ENCODE data around the gene SMCO3.

Gene SMCO3

DNA sequence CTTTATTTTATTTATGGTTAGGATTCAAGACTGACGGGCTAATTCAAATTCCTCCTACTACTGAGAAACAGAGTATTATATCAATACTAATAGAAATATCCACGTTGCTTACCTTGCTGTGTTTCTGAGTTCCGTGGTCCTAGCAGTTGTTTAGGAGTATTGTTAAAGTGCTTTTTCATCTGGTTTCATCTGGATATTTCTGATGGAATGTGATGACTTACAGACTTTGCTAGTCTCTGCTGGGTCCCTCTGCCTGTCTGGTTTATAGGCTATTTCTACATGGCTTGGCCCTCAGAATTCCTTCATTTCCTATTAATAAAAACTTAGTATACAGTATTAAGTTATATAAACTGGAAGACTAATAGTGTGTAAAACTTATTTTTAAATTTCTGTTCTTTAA, at the start of gene SMCO3:
SMCO3 (minus strand) TSS at position 169 of the 400 bp plus-strand sequence. CDS start 7,502 bp downstream, outside the sequence.
- DNase-seq (ENCODE audit: low read depth, low spot score): no peak

DNA sequence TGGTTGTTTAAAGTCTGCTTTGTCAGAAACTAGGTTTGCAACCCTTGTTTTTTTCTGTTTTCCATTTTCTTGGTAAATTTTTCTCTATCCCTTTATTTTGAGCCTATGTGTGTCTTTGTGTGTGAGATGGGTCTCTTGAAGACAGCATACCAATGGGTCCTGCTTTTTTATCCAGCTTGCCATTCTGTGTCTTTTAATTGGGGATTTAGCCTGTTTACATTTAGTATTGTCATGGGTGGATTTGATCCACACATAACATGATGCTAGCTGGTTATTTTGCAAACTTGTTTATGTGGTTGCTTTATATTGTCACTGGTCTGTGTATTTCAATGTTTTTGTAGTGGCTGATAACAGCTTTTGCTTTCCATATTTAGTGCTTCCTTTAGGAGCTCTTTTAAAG, 46.5 kb upstream of the SMCO3 start:
- DNase-seq (ENCODE audit: low read depth, low spot score): no peak

DNA sequence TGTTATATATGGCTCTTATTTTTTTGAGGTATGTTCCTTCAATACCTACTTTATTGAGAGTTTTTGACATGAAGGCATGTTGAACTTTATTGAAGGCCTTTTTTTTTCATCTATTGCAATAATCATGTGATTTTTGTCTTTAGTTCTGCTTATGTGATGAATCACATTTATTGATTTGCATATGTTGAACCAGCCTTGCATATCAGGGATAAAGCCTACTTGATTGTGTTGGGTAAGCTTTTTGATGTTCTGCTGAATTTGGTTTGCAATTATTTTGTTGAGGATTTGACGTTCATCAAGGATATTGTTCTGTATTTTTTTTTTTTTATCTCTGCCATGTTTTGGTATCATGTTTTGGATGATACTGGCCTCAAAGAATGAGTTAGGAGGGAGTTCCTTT, 44.5 kb upstream of the SMCO3 start:
- no peak for DNase-seq (ENCODE audit: low read depth, low spot score)

DNA sequence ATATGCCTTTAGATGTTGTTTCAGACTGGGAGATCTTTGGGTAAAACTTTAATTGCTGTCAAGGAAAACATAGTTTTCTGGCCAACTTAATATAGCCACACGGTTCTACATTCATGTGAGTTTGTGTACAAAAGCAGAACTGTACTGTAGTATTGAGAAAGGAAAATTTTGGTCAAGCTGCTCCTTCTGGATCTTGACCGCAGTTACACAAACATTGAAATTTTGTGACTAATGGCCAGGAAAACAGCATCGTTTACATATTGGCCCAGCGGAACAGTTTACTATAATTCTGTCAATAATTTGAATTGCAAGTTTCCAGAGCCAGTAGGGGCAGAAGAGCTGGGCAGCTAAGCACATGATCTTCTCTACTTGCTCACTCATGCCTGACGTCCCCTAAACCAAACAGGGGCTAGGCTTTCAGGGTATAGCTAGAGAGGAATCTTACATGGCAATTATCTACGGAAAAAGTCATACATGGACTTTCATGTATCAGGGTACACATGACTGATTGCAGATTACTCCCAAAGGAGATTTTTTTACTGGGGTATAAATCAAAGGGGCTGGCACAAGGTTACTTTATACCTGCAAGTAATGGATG, 40.7 kb upstream of the SMCO3 start:
- DNase-seq (ENCODE audit: low read depth, low spot score): no peak

DNA sequence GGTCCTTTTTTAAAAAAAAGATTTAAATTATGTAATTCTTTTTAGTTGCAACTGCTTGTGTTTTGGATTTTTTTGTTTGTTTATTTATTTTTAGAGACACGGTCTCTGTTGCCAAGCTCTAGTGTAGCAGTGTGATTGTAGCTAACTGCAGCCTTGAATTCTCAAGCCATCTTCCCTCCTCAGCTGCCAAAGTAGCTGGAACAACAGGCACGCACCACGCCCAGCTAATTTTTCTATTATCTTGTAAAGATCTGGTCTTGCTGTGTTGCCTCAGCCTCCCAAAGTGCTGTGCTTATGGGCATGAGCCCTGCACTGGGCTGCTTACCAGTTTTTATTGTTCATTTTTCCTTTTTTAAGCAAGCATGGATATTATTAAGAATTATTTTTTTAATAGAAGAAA, 40.0 kb upstream of the SMCO3 start:
- DNase-seq (ENCODE audit: low read depth, low spot score): no peak

DNA sequence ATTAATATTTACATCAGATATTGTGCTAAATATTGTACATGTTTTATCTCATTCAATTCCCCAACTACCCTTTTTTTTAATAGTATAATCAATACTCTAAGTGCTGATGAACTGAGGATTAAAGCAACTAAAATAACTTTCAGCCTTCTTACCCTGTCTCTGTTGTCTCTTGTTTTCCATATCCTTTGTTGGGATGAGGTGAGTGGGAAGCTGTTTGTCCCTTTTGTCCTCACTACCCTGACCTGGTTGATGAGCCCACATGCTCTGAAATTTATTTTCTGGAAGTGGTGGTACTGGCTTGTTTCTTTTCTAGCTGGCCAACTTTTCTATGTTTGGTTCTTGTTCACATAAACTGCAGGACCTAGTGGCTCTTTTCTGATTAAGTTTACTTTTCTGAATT, 38.9 kb upstream of the SMCO3 start:
- DNase-seq (ENCODE audit: low read depth, low spot score): no peak

DNA sequence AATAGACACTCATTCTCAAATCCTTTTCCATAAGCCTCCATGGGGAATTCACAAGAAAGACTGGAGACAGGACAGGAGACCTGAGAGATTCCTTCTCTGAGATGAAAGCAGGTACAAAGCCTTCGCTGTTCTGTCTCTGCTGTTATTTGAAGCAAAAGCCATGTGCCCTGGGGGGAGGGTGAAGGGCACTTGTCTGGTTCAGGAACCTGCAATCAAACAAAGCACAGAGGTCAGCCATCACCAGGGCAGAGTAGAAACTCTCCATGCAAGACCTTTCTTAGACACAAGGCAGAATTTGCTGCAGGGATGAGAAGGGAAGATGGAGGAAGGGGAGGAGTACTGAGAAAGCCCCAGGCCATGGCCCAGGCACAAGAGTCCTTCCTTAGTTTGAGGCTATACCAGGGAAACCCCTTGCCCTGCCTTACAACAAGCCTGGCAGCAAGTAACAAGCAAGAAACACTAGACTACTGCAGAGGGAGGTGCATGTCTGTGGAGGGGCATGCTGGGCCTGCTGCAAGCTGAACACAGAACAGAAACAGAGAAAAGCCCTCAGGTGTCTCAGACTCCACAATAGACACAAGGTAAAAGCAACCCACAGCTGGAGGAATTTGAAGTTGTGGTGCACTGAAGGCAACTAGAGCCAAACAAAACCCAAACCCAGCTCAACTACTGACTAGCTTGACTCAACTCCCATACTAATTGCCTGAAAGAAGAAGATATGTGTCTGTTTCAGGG, 37.1 kb upstream of the SMCO3 start:
- DNase-seq (ENCODE audit: low read depth, low spot score): no peak

DNA sequence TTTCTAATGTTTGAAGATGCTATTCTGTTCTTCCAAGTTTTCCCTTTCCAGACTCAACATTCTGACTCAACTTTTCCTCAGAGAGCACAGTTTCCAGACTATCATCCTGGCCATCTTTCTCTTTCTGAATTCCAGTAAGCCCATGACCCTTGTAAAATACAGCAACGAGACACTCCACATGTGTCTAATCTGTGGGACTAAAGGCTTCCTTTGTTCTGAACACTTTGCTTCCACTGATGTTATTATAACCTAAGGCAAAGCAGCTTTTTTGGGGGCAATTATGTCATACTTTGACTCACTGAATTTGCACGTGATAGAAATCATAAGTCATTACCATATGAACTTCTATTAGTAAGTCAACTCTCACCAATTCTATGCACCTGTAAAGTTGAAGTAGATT, 35.7 kb upstream of the SMCO3 start:
- DNase-seq (ENCODE audit: low read depth, low spot score): no peak

DNA sequence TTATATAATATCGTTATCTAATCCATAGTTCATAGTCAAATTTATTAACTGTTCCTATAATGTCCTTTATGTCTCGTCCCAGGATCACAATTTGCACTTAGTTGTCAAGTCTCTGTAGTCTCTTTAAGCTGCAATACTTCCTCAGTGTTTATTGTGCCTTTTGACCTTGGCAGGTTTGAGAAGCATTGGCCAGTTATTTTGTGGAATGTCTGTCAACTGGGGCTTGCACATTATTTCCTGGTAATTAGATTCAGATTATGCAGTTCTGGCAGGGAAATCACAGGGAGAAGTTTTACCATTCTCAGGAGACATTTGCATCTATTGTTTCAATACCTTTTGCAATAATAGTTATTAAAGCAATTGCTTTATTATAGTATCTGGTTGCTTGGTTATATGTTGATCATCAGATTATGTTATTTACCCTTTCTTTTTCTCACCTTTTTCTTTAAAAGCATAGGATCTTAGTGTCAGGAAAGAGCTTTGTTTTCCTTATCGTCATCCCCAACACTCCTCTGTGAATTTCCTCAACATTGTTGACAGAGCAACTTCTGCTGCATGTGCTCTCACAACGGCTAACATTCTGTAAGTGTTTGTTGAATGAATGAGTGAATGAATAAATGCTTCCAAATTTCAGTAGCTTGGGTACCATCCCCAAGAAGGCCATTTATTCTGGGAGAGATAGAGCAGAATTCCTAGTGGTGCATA, 33.0 kb upstream of the SMCO3 start:
- no peak for DNase-seq (ENCODE audit: low read depth, low spot score)

DNA sequence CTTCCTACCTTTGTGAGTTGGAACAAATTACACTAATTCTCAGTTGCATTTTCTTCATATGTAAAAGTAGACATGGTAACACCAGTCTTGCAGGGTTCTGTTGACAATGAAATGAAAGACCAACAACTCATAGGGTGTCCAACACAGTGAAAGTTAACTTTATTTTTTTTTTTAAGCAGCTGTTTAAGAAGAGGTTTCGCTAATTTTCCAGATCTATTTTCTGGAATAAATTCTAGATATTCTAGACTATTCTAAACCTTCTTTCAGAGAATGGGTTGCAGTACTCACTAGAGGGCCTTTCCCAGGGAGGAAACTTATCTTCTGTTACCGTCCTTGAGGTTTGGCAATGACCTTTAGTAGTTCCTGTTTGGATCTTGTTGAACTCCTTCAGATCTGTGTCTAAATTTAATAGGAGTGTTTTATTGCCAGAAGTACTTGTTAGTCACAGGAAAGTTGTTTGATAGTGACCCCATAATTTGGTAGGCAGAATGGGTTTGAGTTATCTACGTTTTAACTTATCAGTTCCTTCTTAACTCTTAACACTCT, 32.1 kb upstream of the SMCO3 start:
- no peak for DNase-seq (ENCODE audit: low read depth, low spot score)

DNA sequence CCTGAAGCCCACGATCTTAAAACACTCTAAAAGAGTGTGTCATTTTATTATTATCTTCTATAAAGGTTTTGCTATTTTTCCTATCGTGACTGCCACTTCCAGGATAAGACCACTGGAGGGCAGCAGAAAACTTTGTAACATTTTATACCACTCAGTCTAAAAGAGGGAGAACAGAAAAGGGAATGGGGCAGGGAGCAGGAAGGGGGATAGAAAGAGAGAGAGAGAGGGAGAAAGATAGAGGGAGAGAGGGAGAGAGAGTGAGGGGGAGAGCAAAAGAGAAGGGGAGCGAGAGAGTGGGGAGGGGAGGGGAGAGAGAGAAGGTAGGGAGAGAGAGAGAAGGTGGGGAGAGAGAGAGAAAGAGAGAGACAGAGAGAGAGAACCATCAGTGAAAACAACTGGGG, 31.4 kb upstream of the SMCO3 start:
- no peak for DNase-seq (ENCODE audit: low read depth, low spot score)

DNA sequence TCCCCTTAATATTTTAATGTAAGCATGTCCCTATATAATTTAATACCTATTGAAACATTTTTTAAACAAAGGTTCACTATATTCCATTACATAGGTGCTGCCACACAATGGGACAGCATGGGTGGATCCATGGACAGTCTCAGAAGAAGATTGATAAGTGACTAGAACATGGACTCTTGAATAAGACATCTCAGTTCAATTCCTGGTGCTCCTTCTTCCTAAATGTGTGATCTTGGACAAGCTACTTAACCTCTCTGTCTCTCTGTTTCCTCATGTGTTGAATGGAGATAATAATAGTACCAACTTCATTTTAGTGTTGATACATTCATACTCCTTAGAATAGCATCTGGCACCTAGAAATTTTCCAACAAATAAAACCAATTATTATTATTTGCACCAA, 30.4 kb upstream of the SMCO3 start:
- DNase-seq (ENCODE audit: low read depth, low spot score): no peak

DNA sequence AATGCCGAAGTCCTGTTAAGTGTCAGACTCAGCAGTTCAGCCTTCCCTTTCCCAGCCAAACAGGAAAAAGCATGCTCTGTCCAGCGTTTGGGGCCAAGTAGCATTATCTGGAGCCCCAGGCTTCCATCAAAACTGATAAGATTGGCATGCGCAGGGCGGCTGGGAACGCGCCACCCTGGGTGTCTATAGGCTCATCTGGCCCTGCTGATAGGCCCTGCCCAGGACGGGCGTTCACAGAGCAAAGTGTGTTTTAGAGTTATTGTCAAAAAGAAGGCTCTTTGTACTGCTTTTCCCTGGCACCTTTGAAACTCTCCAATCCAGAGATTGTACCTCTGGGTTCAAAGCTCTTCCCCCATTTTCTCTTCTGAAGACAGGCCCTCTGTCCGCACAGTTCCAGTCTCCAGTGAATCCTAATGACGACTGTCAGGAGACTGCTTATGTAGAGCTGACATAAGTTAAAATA, 29.5 kb upstream of the SMCO3 start, which contains the start of gene ART4:
ART4 (minus strand) TSS at position 102 of the 463 bp plus-strand sequence. CDS start 413 bp downstream, outside the sequence.
- DNase-seq (ENCODE audit: low read depth, low spot score): no peak

DNA sequence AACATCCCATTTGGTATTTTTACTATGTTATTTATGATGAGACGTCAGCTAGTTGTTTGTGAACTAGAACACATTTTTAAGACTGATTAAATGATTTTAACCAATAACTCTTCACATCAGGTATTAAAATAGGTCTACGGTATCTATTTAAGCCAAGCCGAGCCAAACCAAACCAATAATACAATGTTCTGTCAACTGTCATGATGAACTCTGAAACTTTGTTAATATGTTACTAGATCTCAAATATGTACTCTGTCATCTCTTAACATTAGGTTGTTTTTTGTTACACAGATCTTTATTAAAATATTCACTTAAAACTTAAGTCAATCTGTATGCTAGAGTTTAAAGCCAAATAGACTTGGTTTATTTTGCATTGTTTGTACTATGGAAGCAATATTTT, 28.3 kb upstream of the SMCO3 start:
- no peak for DNase-seq (ENCODE audit: low read depth, low spot score)

DNA sequence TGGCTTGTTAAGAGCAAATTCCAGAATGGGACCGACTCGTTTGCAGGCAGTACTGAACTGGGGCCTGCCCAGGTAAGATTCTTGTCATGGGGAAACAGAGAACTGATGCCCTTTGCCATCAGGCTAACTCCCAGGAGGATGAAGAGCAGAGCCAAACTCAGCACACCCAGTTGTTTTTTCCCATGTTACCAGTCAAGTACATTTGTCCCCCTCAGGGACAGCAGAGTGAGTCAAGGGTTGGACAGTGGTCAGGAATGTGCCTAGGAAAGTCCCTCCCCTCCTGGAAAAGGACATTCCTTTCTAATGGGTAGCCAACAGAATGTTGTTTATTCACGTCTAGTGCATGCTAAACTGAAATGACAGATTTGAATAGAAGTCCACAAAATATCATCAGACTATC, 27.8 kb upstream of the SMCO3 start:
- no peak for DNase-seq (ENCODE audit: low read depth, low spot score)

DNA sequence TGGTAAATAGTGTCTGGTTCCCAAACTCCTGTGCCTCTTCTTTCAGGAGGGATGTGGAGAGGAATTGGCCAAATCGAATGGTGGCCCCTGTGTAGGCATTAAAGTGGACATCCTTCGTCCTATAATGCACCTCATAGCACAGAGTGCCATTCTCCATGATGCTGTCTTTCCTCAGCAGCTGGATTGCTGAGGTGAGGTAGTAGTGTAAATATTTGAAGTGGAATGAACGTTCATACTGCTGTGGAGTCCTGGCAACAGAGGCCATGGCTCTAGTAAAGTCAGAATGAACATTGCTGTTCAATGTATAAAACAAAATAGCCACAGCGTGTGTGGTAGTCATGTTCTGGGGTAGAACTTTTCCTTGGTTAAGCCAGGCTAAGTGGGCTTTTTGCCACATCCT, 26.6 kb upstream of the SMCO3 start:
- DNase-seq (ENCODE audit: low read depth, low spot score): no peak

DNA sequence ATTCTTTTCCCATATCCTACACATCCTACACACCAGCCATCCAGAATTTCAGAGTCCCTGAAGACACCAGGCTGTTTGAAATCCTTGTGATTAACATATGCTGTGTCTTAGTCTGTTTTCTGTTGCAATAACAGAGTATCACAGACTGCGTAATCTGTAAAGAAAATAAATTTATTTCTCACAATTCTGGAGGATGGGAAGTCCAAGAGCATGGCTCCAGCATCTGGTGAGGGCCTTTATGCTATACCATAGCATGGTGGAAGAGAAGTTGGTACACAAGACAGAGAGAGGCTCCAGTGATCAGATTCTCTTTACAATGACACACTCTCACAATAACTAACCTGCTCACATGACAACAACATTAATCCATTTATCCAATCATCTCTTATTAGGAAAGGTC, 25.3 kb upstream of the SMCO3 start:
- DNase-seq (ENCODE audit: low read depth, low spot score): no peak

DNA sequence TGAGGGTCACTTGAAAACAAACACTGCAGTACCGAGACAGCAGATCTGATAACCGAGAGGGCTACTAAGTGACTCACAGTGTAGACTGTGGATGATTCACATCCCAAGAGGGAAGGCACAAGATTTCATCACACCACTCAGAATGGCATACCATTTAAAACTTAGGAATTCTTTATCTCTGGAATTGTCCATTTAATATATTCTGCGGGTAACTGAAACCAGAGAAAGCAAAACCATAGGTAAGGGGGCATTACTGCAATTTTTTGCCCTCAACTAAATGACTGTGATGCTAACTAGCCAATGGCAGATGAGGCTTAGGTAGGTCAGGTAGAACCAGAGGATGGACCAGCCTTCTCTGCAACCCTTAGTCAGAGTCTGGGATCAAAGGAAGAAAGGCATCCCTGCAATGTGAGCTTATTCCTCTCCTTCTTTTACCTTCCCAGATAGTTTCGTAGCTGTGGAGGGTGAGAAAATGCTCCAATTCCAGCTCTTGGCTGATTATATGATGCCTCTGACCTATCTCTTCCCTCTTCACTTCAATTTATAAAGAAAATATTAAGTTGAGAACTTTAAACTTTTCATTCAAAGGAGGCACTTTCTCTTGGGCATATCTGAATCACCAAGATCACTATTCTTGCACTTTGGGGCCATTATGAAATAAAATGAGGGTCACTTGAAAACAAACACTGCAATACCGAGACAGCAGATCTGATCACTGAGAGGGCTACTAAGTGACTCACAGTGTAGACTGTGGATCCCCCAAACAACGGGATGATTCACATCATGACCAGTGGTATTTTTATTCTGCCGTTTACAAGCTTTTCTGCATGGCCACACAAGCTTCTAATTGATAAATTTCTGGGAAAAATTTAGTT, 22.6 kb upstream of the SMCO3 start:
- DNase-seq (ENCODE audit: low read depth, low spot score): no peak

DNA sequence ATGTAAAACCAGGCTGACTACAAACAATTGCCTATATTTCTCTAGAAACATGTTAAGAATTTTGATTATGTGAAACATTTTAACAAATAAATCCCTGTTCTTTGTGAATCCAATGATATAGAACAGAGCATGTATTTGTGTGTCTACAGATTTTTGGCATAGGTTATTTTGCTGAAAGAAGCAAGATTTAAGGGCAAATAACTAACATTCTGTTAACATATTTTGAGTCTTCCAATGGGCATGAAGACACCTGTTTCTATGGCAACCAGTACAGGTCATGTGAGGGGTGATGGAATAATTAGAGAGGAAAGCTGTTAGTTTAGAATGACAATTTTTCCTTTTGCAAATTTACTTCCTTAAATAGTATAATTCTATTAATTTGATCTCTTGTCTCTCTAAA, 20.5 kb upstream of the SMCO3 start:
- DNase-seq (ENCODE audit: low read depth, low spot score): no peak

DNA sequence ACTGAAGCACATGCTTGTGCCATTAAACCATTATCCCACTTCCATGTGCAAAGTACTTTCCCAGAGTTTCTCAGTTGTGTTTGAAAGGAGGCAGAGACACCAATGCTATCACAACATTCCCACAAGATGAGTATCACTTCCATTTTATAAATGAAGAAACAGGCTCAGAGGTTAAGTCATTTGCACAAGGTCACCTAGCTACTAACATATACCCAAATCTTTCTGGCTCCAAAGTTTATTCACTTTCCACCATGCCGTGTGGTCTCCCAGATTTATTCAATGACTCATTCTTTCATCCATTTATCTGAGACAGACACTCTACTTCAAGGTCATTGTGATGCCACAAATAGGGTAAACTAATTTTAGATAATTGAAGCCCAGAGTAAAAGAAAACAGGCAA, 20.0 kb upstream of the SMCO3 start:
- DNase-seq (ENCODE audit: low read depth, low spot score): no peak

DNA sequence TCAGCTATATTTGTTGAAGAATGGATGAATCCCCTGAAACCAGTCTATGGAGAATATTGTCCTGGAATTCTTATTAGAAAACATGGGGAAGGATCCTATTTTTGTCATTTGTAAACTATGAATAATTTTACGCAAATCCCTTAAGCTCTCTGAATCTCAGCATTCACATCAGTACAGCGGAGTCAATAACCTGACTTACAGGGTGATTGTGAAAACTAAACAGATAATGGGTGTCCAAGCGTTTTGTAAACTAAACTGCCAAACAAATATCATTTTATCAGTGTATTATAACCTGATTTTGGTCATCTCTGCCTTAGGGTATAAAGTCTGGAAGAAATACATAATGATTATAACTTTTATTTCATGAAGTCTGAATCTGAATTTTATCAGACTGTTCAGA, 19.4 kb upstream of the SMCO3 start:
- DNase-seq (ENCODE audit: low read depth, low spot score): no peak

DNA sequence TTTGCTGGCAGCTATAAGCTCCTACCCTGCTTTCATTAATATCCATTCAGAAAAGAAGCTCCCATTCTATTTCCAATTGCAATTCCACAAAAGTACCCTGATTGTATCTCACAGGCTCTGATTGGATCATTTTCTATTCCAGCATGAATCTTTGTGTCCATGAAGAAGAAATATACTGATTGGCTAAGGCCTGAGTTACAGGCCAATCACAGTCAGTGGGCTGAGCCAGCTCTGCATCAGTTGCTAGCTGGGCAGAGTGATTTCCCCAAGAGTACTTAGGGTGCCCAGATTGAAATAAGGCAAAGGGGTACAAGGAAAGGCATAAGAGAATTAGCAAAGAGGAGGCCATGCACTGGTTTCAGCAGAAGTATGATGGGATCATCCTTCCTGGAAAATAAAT, 14.9 kb upstream of the SMCO3 start:
- DNase-seq (ENCODE audit: low read depth, low spot score): no peak

All from brain pericyte (primary cell).